Panc1 (cell line): ENCODE data around the gene INPPL1. TPM values are rescaled to one million over a fixed set of nuclear protein-coding genes. Genes with fewer than 3 reads are reported as not detected.

Experiments
- ATAC-seq: fragments of 200-7000 bp; cut with Tn5 transposase; 2 replicates; pipeline ENCODE4 v1.9.1; 2020; ENCODE audit warnings: mild to moderate bottlenecking, moderate library complexity
- BruUV-seq: library from RNA; stranded (reverse); fragments of 400-500 nt; replicated peaks from 2 replicates; lab custom pipeline; 2021; lab: Mats Ljungman, UMichigan
- CTCF ChIA-PET: fragments of 300-600 bp; sonication (Branson Sonifier 250); formaldehyde crosslinking; loops from one replicate; lab custom pipeline; 2022; ENCODE audit warnings: antibody characterized with exemption; lab: Charles Lee
- POLR2A ChIA-PET: fragments of 300-600 bp; sonication (Branson Sonifier 250); formaldehyde crosslinking; loops from one replicate; lab custom pipeline; 2022; ENCODE audit warnings: antibody characterized with exemption; lab: Charles Lee
- DNase-seq: peaks from one replicate; pipeline ENCODE4 v3.0.0-alpha.2; 2010; ENCODE audit warnings: low read depth, low spot score
- H3K27ac ChIP-seq: 2 replicates; pipeline ENCODE4 v1.5.1; 2011; ENCODE audit warnings: mild to moderate bottlenecking, low read length, inconsistent platforms
- H3K27me3 ChIP-seq: fragments of 200-500 bp; sonication (Bioruptor generic); 2 replicates; pipeline ENCODE4 v1.6.0; 2014; ENCODE audit warnings: low read length, inconsistent platforms; ENCODE audit not compliant: control insufficient read depth, insufficient read depth
- H3K36me3 ChIP-seq: fragments of 200-500 bp; sonication (Bioruptor generic); 2 replicates; pipeline ENCODE4 v1.5.1; 2014; ENCODE audit warnings: inconsistent platforms, mild to moderate bottlenecking, low read length, moderate library complexity; ENCODE audit not compliant: control insufficient read depth, insufficient read depth
- H3K4me1 ChIP-seq: 2 replicates; pipeline ENCODE4 v1.5.1; 2011; ENCODE audit warnings: inconsistent platforms, mild to moderate bottlenecking, low read length, moderate library complexity; ENCODE audit not compliant: control insufficient read depth, insufficient read depth
- H3K4me3 ChIP-seq, 2 experiments: 2 replicates each; pipeline ENCODE4 v1.5.1; 2011 to 2012; ENCODE audit warnings: low read depth in 2 of 2, low read length in 2 of 2, mild to moderate bottlenecking in 2 of 2, inconsistent platforms in 1 of 2, moderate library complexity in 1 of 2
- H3K9me3 ChIP-seq: fragments of 200-500 bp; sonication (Bioruptor generic); 2 replicates; pipeline ENCODE4 v1.5.1; 2014; ENCODE audit warnings: low read depth, mild to moderate bottlenecking, inconsistent platforms, low read length, moderate library complexity; ENCODE audit not compliant: control insufficient read depth, insufficient read depth
- POLR2AphosphoS5 ChIP-seq: IDR thresholded peaks from 2 replicates; pipeline ENCODE4 v1.6.1; 2012; ENCODE audit warnings: mild to moderate bottlenecking, low read depth, low read length, moderate library complexity
- REST ChIP-seq, 2 experiments: IDR thresholded peaks; 2 replicates each; pipeline ENCODE4 v1.6.1; 2011 to 2012; ENCODE audit warnings: low read depth in 2 of 2, control low read depth in 1 of 2, low read length in 1 of 2, mild to moderate bottlenecking in 1 of 2, moderate library complexity in 1 of 2; ENCODE audit not compliant: insufficient read depth in 1 of 2
- SIN3A ChIP-seq: IDR thresholded peaks from 2 replicates; pipeline ENCODE4 v1.6.1; 2012; ENCODE audit warnings: low read depth, mild to moderate bottlenecking, low read length, moderate library complexity, borderline replicate concordance; ENCODE audit not compliant: insufficient read depth
- TCF7L2 ChIP-seq: IDR thresholded peaks from 2 replicates; pipeline ENCODE4 v1.6.1; 2011; ENCODE audit warnings: mild to moderate bottlenecking, low read depth, low read length, inconsistent platforms
- in situ Hi-C: cut with HindIII; loops from 2 replicates; pipeline ENCODE4 v1.10.0; 2016; ENCODE audit warnings: low sequenced_read_pairs, low pct_unique_long_range_greater_than_20kb
- intact Hi-C: fragments of 100-400 bp; cut with micrococcal nuclease; formaldehyde crosslinking; loops from one replicate; pipeline ENCODE4 v1.10.0; 2022; ENCODE audit not compliant: unreplicated experiment
- total RNA-seq: library from RNA; stranded (reverse); gene quantifications from one replicate; pipeline ENCODE4 v1.2.1, GENCODE V29; 2021; ENCODE audit not compliant: unreplicated experiment
- TF ChIP-seq, protein P1 (sequence below): fragments of 450-650 bp; IDR thresholded peaks from 2 replicates; pipeline ENCODE4 v1.5.1; 2017; ENCODE audit warnings: mild to moderate bottlenecking

INPPL1 gene
- total RNA-seq, 1 experiment from 2014 or later, result 298 TPM

GRCh38 chr11:72226701-72227100, 2.1 kb downstream of the INPPL1 start:
- DNase-seq, result no peak
- ChIA-PET POLR2A (no interaction called here), CTCF (no interaction called here)
- H3K4me3 ChIP-seq, result no peak overlapping the region
- intact Hi-C loops (no loop called here), in situ Hi-C loops (no loop called here)
- H3K36me3 ChIP-seq, result peaks cover 10% of the 10 kb centered on the region
- H3K4me1 ChIP-seq, result peaks cover 22% of the 10 kb centered on the region
- H3K9me3 ChIP-seq, result no peaks in the 10 kb centered on the region
- no peak overlapping the region for H3K27ac ChIP-seq
- BruUV-seq, result no TSS peak
- no peak for ATAC-seq
- TF ChIP-seq REST (IDR thresholded peaks at IDR 0.05; ENCODE audit: insufficient read depth in 1 of 2, low read depth in 2 of 2, low read length in 1 of 2), result no peak
- no peak for TF ChIP-seq SIN3A
- no peak for TF ChIP-seq POLR2AphosphoS5
- TF ChIP-seq, protein P1, sequence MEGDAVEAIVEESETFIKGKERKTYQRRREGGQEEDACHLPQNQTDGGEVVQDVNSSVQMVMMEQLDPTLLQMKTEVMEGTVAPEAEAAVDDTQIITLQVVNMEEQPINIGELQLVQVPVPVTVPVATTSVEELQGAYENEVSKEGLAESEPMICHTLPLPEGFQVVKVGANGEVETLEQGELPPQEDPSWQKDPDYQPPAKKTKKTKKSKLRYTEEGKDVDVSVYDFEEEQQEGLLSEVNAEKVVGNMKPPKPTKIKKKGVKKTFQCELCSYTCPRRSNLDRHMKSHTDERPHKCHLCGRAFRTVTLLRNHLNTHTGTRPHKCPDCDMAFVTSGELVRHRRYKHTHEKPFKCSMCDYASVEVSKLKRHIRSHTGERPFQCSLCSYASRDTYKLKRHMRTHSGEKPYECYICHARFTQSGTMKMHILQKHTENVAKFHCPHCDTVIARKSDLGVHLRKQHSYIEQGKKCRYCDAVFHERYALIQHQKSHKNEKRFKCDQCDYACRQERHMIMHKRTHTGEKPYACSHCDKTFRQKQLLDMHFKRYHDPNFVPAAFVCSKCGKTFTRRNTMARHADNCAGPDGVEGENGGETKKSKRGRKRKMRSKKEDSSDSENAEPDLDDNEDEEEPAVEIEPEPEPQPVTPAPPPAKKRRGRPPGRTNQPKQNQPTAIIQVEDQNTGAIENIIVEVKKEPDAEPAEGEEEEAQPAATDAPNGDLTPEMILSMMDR, result no peak
- no peak for TF ChIP-seq TCF7L2
- H3K27me3 ChIP-seq, result no peaks in the 10 kb centered on the region

DNA sequence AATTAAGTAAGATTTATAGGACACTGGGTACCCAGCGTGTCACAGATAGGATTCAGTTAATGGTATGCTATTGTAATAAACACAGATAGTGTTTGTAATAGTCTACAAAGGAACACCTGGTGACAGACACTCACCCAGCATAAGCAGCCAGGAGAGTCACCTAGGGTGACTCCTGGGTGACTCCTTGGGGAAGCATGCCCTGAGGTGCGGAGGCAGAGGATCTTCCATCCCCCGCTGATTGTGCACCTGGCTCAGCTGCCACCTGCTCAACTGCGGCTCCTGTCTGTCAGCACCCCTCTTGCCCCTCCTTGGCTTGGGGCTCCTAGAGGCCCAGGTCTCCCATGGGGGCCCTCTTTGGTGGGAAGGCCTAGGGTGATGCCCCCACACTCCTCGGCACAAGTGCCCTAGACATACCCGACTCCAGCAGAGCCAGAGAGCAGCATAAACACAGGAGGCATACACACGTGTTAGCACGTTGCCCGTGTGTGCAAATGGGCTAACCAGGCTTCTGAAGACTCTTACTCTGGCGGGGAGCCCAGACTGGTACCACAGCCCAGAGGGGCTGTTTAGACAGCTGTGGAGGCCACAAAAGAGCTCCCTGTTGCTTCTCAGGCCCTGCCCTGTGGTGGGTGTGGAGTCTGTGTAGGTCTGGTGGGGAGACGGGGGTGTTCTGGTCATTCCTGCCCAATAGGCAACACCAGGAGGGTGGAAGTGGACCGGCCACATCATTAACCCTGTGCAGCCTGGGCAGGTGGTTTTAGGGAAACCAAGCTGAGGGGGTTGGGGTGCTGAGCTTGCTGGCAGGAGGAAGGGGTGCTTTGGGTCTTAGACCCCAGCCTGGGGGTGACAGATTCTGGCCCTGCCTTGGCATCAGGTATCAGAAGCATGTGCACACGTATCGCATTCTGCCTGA, 3.0 kb downstream of the INPPL1 start:
- Histone ChIP-seq H3K27ac (no peak overlapping the region), H3K9me3 (no peaks in the 10 kb centered on the region), H3K36me3 (peaks cover 12% of the 10 kb centered on the region), H3K4me3 (no peak overlapping the region), H3K4me1 (peaks cover 14% of the 10 kb centered on the region), H3K27me3 (no peaks in the 10 kb centered on the region)
- intact Hi-C loops (no loop called here), in situ Hi-C loops (no loop called here)
- TF ChIP-seq SIN3A (no peak), POLR2AphosphoS5 (no peak), TCF7L2 (no peak)
- TF ChIP-seq, protein P1, result no peak
- ChIA-PET CTCF (interaction anchor here (0.6 to 1.1 kb wide), 2 partner anchors 11 to 209 kb away, joined by 3 to 4 read pairs; no protein-coding TSS in a partner anchor), POLR2A (no interaction called here)
- no TSS peak for BruUV-seq
- ATAC-seq (no peak), DNase-seq (no peak)
